ENCODE results near the gene SOSTDC1. TPM values are rescaled to one million over a fixed set of nuclear protein-coding genes. Genes with fewer than 3 reads are reported as not detected.

SOSTDC1 gene
- total RNA-seq, 1 experiment from 2014 or later, result 21.1 TPM

GRCh38 chr7:16419859-16420258, 45.7 kb downstream of the SOSTDC1 start:
- no peak for DNase-seq (ENCODE audit: low spot score)

- DNase-seq (ENCODE audit: low spot score), result no peak
Measured at GRCh38 chr7:16419126-16419525, 46.4 kb downstream of the SOSTDC1 start.

- DNase-seq (ENCODE audit: low spot score), result no peak
Measured at GRCh38 chr7:16417906-16418305, 47.6 kb downstream of the SOSTDC1 start.

- peak; percentile 11 for DNase-seq (ENCODE audit: low spot score)
Measured at GRCh38 chr7:16416289-16417282, 49.0 kb downstream of the SOSTDC1 start.

- no peak for DNase-seq (ENCODE audit: low spot score)
Measured at GRCh38 chr7:16412274-16413254, 53.0 kb downstream of the SOSTDC1 start.

Small RNAs within 50 kb of the gene (small RNA-seq; reads per million reads assigned to genes)
- gene AC005014.3, result not detected

Other genes with a start within 250 kb of the SOSTDC1 start
- gene CRPPA, start 44.2 kb downstream of the SOSTDC1 start, total RNA-seq (2014; rRNA removed; shearing (Covaris generic)), result 1.4 and 2.5 TPM in 2 replicates
- gene LRRC72, start 61.1 kb upstream of the SOSTDC1 start, total RNA-seq (2014; rRNA removed; shearing (Covaris generic)), result not detected in 2 replicates
- 8.8 and 10.2 TPM in 2 replicates for gene ANKMY2, start 180.0 kb upstream of the SOSTDC1 start, total RNA-seq (2014; rRNA removed; shearing (Covaris generic))
- 110 and 115 TPM in 2 replicates for gene BZW2, start 180.4 kb upstream of the SOSTDC1 start, total RNA-seq (2014; rRNA removed; shearing (Covaris generic))